Heart right ventricle (tissue), 16 donors: ENCODE measurements around the gene GRK5. TPM values are rescaled to one million over a fixed set of nuclear protein-coding genes. Genes with fewer than 3 reads are reported as not detected.
A peak's percentile ranks its signal among the peaks of the same experiment; 100 is the strongest.

Source experiments
- ATAC-seq, 8 donors: fragments of 200-7000 bp; cut with Tn5 transposase; one replicate each; pipeline ENCODE4 v1.9.1; 2020; ENCODE audit warnings: mild to moderate bottlenecking in 8 of 8, moderate library complexity in 8 of 8, moderate number of reproducible peaks in 1 of 8
- DNase-seq, 2 donors: peaks; one replicate each; pipeline ENCODE4 v3.0.0-alpha.2; 2020
- H3K27ac ChIP-seq, 10 donors: fragments of 200-600 bp; sonication (generic) in 2 of 10; one replicate each; pipeline versions ENCODE4 v1.5.0 to v1.8.0; 2020 to 2022; ENCODE audit warnings: mild to moderate bottlenecking in 3 of 10
- H3K27me3 ChIP-seq, 7 donors: fragments of 200-600 bp; one replicate each; pipeline ENCODE4 v1.8.0; 2021 to 2022; ENCODE audit warnings: mild to moderate bottlenecking in 2 of 7
- H3K36me3 ChIP-seq, 9 donors: fragments of 200-600 bp; sonication (generic) in 1 of 9; one replicate each; pipeline versions ENCODE4 v1.5.0 to v1.8.0; 2020 to 2022; ENCODE audit warnings: mild to moderate bottlenecking in 2 of 9
- H3K4me1 ChIP-seq, 9 donors: fragments of 200-600 bp; sonication (generic) in 1 of 9; one replicate each; pipeline versions ENCODE4 v1.5.0 to v1.8.0; 2020 to 2022; ENCODE audit warnings: mild to moderate bottlenecking in 4 of 9
- H3K4me3 ChIP-seq, 10 donors: fragments of 200-600 bp; sonication (generic) in 2 of 10; one replicate each; pipeline versions ENCODE4 v1.5.0 to v1.8.0; 2020 to 2022; ENCODE audit warnings: mild to moderate bottlenecking in 7 of 10, moderate library complexity in 2 of 10
- H3K9me3 ChIP-seq, 11 donors: fragments of 200-600 bp in 10 of 11; sonication (generic) in 2 of 11; one replicate each; pipeline versions ENCODE4 v1.5.0 to v1.8.0; 2013 to 2022; ENCODE audit warnings: mild to moderate bottlenecking in 2 of 11, control low read depth in 1 of 11, moderate library complexity in 1 of 11
- WGBS, 2 donors: extraction: QIAGEN DNeasy Blood & Tissue Kit; methylation state at CpG; one replicate each; pipeline ENCODE4 v1.1.7; 2013; ENCODE audit warnings: inconsistent platforms in 1 of 2; 5-methylcytosine and 5-hydroxymethylcytosine counted together
- intact Hi-C, 10 donors: fragments of 100-400 bp; cut with DNase I; formaldehyde crosslinking; loops; one replicate each; pipeline versions ENCODE4 v1.11.1 to v1.14.2; 2022
- polyA plus RNA-seq, 2 donors: library from polyadenylated mRNA; stranded (reverse); fragments of 200-250 nt; gene quantifications; one replicate each; pipeline ENCODE4 v1.2.3, GENCODE V29; 2013
- total RNA-seq, 10 donors: library from RNA; stranded (reverse); fragmentation: NEBNext Ultra II Directional in 3 of 10; extraction: Animal tissue kit (Norgen Biotek cat#: 25700) in 3 of 10; gene quantifications; one replicate each; pipeline versions ENCODE4 v1.2.1 to v1.2.4, GENCODE V29; 2021 to 2023
- TF ChIP-seq, protein P1 (sequence below), 9 donors: fragments of 200-600 bp; sonication (generic) in 2 of 9; IDR thresholded peaks; one replicate each; pipeline versions ENCODE4 v1.5.0 to v1.8.0; 2021 to 2022; ENCODE audit warnings: antibody characterized with exemption in 9 of 9, mild to moderate bottlenecking in 5 of 9, moderate library complexity in 1 of 9
- donor health status: Arrhythmogenic right ventricular cardiomyopathy.
- donor health status: ischemic (EF 13 %, LVEDD 7.1; RV severe dilation, severe dysfunction).
- donor health status: healthy with polysubstance abuse.
- donor health status: DM: no; HTN: yes; CAD: no.
- donor health status: DM: no; HTN: no; CAD: no.
- donor health status: ischemic (EF 25% LVEDD 6.9; RV normal size, moderate dysfunction).
- donor health status: ischemic (EF 25% LVEDD 5.7; RV mildly dilated, moderate dysfunction).
- donor health status: healthy.
- donor health status: DM: yes; HTN: yes; CAD: no.
- donor health status: Ischemic cardiomyopathy.
- donor health status: ischemic (EF 35%, LVEDD 5.7; RV mildly dilated, moderate dysfunction).
- donor health status: nonischemic (EF 11% LVEDD 7.7; RV severe dilation, severe dysfunction).
- donor health status: DM: yes; HTN: yes; CAD: no.
- donor health status: PGD.
- donor health status: ischemic (EF 29% LVEDD 5.4; RV normal size, mild dysfunction).
- donor health status: nonischemic (EF 23%, LVEDD 6.1; RV moderate dilation, normal function).

Gene GRK5
- total and polyA plus RNA-seq, 12 donors, result 11.8 to 80.5 (median 26.6) TPM

DNA sequence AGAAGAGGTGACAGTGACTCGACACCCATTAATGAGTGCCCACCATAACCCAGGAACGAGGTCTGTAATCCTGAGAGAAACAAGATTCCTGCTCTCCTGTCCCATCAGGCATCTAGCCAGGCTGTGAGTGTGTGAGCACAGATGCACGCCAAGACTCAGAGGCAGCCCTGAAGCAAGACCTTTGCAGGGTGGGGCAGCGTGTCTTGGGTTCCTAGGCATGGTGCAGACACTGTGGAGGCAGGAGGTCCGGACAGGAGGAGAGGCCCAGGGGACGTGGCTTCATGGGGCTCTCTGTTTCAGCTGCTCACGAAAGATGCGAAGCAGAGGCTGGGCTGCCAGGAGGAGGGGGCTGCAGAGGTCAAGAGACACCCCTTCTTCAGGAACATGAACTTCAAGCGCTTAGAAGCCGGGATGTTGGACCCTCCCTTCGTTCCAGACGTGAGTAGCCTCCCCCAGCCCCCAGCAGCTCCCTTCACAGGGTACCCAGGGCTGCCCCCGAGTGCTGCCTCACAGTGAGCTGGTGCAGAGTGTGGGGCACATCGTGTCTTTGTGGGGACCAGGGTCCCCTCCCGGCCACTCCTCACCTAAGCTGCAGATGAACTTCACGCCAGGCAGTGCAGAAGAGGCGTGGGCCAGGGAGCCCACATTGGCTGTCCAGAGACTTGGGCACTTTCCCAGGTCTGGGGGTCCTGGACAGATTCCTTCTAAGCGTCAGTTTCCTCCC, 240.6 kb downstream of the GRK5 start:
- no peak for DNase-seq
- TF ChIP-seq, protein P1, sequence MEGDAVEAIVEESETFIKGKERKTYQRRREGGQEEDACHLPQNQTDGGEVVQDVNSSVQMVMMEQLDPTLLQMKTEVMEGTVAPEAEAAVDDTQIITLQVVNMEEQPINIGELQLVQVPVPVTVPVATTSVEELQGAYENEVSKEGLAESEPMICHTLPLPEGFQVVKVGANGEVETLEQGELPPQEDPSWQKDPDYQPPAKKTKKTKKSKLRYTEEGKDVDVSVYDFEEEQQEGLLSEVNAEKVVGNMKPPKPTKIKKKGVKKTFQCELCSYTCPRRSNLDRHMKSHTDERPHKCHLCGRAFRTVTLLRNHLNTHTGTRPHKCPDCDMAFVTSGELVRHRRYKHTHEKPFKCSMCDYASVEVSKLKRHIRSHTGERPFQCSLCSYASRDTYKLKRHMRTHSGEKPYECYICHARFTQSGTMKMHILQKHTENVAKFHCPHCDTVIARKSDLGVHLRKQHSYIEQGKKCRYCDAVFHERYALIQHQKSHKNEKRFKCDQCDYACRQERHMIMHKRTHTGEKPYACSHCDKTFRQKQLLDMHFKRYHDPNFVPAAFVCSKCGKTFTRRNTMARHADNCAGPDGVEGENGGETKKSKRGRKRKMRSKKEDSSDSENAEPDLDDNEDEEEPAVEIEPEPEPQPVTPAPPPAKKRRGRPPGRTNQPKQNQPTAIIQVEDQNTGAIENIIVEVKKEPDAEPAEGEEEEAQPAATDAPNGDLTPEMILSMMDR (IDR thresholded peaks at IDR 0.05), result no peak
- 87 to 92% methylated on average over 18 of the region's 18 CpGs for WGBS, 2 donors
- Histone ChIP-seq H3K36me3 (peaks cover 0 to 88% (median 15%) of the 10 kb centered on the region in 9 donors), H3K9me3 (no peaks in the 10 kb centered on the region), H3K4me1 (peaks cover 0 to 37% (median 11%) of the 10 kb centered on the region in 9 donors), H3K27ac (no peak overlapping the region), H3K4me3 (no peak overlapping the region), H3K27me3 (no peaks in the 10 kb centered on the region)
- no peak for ATAC-seq
- intact Hi-C loops, result loop anchor here in 2 of 10 donors (2.0 to 10.0 kb wide), 2 partner anchors 243 to 249 kb away; partner anchors contain the start of gene GRK5 (in 1 of the 2)

DNA sequence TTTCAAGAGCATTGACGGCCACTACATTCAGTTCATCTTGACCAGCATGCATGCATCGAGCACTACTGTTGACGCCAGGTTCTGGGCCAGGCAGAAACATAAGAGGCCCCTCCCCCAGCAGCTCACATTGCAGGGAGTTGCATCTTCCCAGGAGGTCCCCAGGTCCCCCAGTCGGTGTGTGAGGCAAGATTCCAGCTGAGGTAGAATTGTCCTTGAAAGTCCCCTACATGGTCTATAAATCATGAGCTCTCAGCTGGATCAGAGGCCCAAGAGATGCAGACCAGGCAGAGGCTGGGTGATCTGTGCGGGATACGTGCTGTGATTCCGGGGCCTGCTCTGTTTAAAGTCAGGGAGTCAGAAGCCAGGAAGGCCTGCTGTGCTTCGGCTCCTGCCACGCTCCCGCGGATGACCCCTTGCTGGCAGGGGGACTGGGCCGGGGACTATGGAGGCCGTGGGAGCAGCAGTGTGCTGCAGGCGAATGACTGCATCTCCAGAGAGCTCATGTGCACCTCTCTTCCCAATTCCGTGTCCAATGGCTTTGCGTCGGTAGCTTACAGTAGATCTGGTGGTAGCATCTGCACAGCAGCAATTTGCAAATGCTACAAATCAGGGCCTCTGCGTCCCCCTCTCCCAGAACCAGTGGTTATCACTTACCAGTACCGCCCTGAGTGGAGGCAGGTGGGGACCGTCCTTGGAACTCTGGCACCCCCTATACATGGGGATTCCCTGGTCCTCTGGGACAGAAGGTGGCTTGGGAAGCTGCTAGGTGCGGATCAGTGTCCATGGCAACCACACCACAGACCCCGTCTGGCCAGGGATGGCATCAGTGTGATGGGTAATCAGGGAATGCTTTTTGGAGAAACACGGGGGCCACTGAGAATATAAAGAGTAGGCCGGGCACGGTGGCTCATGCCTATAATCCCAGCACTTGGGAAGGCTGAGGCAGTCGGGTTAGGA, 241.5 kb downstream of the GRK5 start:
- TF ChIP-seq, protein P1 (IDR thresholded peaks at IDR 0.05), result no peak
- H3K4me3 ChIP-seq, result no peak overlapping the region
- H3K27ac ChIP-seq, result no peak overlapping the region
- H3K36me3 ChIP-seq, result peaks cover 0 to 90% (median 15%) of the 10 kb centered on the region in 9 donors
- DNase-seq (no peak), ATAC-seq (no peak)
- intact Hi-C loops, result loop anchor here in 1 of 10 donors (10.0 kb wide), 1 partner anchor 244 kb away; the partner anchor contains the start of gene GRK5
- no peaks in the 10 kb centered on the region for H3K9me3 ChIP-seq
- no peaks in the 10 kb centered on the region for H3K27me3 ChIP-seq
- peaks cover 0 to 34% (median 11%) of the 10 kb centered on the region in 9 donors for H3K4me1 ChIP-seq
- WGBS, 2 donors, result 83 to 87% methylated on average over 26 of the region's 26 CpGs

DNA sequence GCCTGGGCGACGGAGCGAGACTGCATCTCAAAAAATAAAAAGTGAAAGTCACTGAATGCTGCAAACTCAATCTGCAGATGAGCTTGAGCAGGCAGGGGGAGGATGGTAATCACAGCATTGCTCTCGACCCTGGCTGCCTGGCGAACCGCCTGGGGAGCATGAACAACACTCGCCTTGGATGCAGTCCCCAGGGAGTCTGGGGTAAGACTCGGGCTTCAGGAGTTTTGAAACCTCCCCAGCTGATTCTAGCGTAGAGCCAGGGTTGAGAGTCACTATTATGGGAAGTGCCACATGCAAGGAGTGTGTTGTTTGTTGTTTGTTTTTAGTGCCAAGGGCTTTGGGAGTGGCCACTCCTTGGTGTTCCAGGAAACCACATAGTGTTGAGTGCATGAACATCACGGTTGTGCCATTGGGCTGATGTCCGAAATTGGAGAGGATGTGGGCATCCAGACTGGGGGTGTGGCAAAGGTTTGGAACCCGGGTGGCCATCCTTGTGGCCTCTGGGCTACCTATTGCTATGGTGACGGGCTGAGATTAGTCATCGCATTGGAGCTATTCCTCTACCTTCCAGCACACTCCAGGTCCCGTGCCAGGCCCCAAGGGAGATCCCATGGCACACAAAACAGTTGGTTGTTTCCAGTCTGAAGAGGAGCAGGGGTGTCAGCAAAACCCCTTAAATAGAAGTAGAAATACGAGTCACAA, 242.5 kb downstream of the GRK5 start:
- intact Hi-C loops, result loop anchor here in 1 of 10 donors (10.0 kb wide), 1 partner anchor 245 kb away; the partner anchor contains the start of gene GRK5
- H3K27ac ChIP-seq, result peak overlapping the region in 2 of 10 donors; percentile 5 to 31

More for the DNA sequence above, 242.5 kb downstream of the GRK5 start:
- TF ChIP-seq, protein P1 (IDR thresholded peaks at IDR 0.05), result no peak
- Histone ChIP-seq H3K36me3 (peaks cover 0 to 90% (median 16%) of the 10 kb centered on the region in 9 donors), H3K4me3 (no peak overlapping the region), H3K27me3 (no peaks in the 10 kb centered on the region), H3K9me3 (no peaks in the 10 kb centered on the region), H3K4me1 (peaks cover 0 to 24% (median 5%) of the 10 kb centered on the region in 9 donors)
- WGBS, 2 donors, result 78 to 84% methylated on average over 16 of the region's 16 CpGs
- ATAC-seq (peak in 1 of 8 donors; percentile 33), DNase-seq (peak in 1 of 2 donors; percentile 58)
